Activated naive CD4-positive, alpha-beta T cell treated with anti-CD3 and anti-CD28 coated beads, Interleukin-2, amount 50 U/mL, for 24 hours (primary cell): ENCODE results near the gene CDK5.

ENCODE experiments used
- H3K27ac Mint-ChIP-seq: one replicate; pipeline ENCODE4 v1.8.0; 2021; ENCODE audit warnings: mild to moderate bottlenecking, mixed read lengths
- H3K27me3 Mint-ChIP-seq: one replicate; pipeline ENCODE4 v1.8.0; 2021; ENCODE audit warnings: mixed read lengths
- H3K36me3 Mint-ChIP-seq: one replicate; pipeline ENCODE4 v1.8.0; 2021; ENCODE audit warnings: mixed read lengths
- H3K4me1 Mint-ChIP-seq: one replicate; pipeline ENCODE4 v1.8.0; 2021; ENCODE audit warnings: mixed read lengths
- H3K4me3 Mint-ChIP-seq: one replicate; pipeline ENCODE4 v1.8.0; 2021; ENCODE audit warnings: mild to moderate bottlenecking, mixed read lengths
- H3K9me3 Mint-ChIP-seq: one replicate; pipeline ENCODE4 v1.8.0; 2021; ENCODE audit warnings: mixed read lengths

CDK5 gene

DNA sequence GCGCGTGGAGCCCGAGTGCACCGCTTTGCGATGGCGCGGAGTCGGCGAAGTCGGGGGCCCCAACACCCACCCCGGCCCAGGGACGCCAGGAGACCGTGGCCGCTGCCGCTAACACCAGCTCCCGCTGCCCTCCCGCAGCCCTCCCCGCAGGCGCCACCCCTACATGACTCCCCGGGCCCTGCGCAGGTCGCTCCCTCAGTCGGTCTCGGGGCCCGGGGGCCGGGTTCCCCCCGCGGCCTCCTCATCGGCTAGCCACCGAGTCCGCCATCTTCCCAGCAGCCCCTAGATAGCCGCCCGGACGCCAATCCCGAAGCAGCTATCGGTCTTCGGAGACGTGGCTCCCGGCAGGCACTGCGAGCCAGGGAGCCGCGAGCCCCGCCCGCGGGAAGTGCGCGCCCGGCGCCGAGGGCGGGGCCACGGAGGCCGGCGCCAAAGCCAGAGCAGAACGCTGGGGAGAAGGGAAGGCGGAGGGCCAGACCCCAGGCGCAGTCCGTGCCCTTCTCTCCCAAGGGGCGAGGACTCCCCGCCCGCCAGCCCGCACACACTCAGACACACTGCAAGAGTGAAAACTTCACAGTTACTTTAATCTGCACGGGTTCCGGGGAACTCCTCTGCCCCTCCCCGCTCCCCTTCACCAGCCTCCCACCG, 22.9 kb upstream of the CDK5 start, which contains the start of gene FASTK:
TSS of gene FASTK (minus strand) at position 288 of the 648 bp plus-strand sequence. CDS start at position 245, 43 bp downstream.
- Mint-ChIP-seq H3K36me3 (peaks cover 2% of the 10 kb centered on the region), H3K4me1 (peaks cover 37% of the 10 kb centered on the region), H3K27ac (peak within 1 kb of the TSS; percentile 94), H3K27me3 (no peaks in the 10 kb centered on the region), H3K9me3 (no peaks in the 10 kb centered on the region), H3K4me3 (peak within 1 kb of the TSS; percentile 98)

DNA sequence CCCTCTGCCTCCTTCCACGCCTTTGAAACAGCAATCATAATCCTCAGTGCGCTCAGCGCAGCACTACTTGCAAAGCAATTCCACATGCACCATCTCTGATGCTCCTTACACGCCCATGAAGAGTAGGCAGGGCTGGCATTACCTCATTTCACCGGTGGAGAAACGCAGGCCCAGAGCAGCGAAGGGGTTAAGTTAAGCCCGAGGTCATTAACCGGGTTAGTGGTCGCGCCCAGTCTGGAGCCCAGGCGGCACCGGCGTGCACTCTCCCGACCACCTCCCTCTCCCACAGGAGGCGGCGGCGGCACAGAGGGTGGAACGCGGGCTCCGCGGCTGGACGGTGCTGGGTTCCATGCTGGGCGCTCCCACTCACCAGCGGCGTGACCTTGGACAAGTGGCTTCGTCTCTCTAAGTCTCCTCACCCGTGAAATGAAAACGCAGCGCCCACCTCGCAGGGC, 22.4 kb upstream of the CDK5 start:
- peaks cover 3% of the 10 kb centered on the region for H3K36me3 Mint-ChIP-seq
- peaks cover 32% of the 10 kb centered on the region for H3K4me1 Mint-ChIP-seq
- H3K27ac Mint-ChIP-seq: peak overlapping the region; percentile 94
- no peaks in the 10 kb centered on the region for H3K27me3 Mint-ChIP-seq
- no peaks in the 10 kb centered on the region for H3K9me3 Mint-ChIP-seq
- H3K4me3 Mint-ChIP-seq: peak overlapping the region; percentile 98

DNA sequence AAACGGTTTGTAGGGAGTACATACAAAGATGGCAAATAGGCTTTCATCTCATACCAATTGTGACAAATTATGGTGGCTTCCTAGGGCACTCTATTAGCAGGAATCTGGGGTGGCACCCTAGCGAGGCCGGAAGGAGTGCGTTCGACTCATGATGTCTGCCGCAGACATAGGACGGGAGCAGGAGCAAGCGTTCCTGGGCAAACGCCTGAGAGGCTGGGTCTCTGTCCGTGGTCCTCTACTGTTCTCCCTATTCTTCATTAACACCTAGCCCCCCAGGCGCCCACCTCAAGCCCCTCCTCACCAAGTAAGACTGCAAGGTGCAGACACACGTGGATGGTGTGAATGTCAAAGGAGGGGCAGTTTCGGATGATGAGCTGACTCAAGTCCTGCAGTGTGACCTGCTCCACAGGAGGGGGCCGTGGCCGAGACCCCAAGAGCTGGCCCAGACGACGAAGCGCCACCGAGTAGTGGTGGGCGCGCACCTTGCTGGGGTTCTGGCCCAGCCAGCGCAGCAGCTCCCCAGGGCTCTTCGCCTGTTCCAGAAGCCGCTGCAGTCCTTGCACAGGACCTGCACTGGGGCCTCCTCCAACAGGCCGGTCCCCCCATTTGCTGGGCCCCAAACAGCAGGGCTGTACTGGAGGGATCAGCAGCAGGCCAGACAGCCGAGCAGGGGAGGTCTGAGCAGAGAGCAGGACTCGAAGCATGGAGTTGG, 21.7 kb upstream of the CDK5 start:
- peak overlapping the region; percentile 87 for H3K27ac Mint-ChIP-seq

DNA sequence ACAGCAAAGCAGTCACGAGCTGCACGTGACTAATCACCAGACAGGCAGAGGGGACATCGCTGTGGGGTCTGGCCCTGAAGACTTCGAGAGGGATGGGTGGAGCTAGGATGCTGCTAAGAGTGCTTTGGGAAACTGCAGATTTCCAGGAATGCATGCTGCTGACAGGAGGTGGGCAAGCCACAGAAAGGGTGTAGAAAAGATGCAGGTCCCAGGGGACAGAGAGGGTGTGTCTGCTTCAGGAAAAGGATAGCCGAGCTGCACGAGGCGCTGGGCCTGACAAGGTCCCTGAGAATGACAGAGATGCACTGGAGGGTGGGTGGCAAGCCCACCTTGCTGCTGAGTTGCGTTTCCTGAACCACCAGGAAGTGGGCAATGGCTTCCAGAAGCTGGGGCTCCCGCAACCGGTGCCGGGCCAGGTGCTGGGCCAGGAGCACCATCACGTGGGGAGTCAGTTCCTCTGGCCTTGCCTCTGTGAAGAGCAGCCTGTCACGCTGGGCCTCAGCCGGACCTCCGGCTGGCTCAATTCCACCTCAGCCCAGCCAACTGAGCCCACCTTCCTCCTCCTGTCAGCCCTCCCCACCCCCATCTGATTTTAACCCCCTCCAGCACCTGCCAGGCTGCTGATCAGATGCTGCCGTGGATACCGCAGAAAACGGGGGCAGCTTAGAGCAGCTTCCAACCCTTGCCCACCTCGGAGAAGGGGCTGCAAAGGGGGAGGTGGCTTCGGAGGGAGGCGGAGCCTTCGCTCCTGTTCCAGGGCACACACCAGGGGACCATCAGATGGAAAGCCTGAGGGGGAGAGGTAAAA, 20.7 kb upstream of the CDK5 start:
- H3K27ac Mint-ChIP-seq: peak overlapping the region; percentile 87

More for the DNA sequence above, 21.7 kb upstream of the CDK5 start:
- H3K4me1 Mint-ChIP-seq: peaks cover 26% of the 10 kb centered on the region
- H3K27me3 Mint-ChIP-seq: no peaks in the 10 kb centered on the region
- no peaks in the 10 kb centered on the region for H3K9me3 Mint-ChIP-seq
- H3K36me3 Mint-ChIP-seq: peaks cover 5% of the 10 kb centered on the region
- peak overlapping the region; percentile 98 for H3K4me3 Mint-ChIP-seq

DNA sequence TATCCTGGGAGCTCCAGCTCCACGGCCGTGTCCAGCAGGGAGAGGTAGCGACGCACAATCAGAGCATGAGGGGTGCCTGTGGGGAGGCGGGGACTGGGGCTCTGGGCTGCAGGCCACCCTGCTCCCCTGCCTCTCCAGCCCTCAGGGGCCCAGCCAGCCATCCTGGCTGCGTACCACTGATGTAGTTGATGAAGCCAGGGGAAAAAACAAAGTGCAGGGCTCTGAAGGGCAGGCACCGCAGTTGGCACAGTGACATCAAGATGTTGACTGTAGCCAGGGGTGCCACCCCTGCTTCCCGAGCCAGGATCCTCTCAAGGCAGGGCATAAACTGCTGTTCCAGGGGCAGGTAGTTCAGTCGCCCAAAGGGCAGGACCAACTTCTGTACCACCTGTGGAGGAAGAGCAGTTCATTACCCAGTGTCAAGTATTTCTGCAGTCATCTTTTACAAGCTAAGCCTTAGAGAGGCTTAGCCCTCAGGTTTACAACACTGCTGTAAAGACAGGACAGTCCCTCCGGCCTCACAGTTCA, 20.1 kb upstream of the CDK5 start:
- Mint-ChIP-seq H3K9me3 (no peaks in the 10 kb centered on the region), H3K4me1 (peaks cover 24% of the 10 kb centered on the region), H3K36me3 (peaks cover 4% of the 10 kb centered on the region), H3K4me3 (peak overlapping the region; percentile 73), H3K27ac (peak overlapping the region; percentile 66), H3K27me3 (no peaks in the 10 kb centered on the region)

More for the DNA sequence above, 20.7 kb upstream of the CDK5 start:
- Mint-ChIP-seq H3K27me3 (no peaks in the 10 kb centered on the region), H3K4me3 (peak overlapping the region; percentile 98), H3K4me1 (peaks cover 26% of the 10 kb centered on the region), H3K36me3 (peaks cover 5% of the 10 kb centered on the region), H3K9me3 (no peaks in the 10 kb centered on the region)

DNA sequence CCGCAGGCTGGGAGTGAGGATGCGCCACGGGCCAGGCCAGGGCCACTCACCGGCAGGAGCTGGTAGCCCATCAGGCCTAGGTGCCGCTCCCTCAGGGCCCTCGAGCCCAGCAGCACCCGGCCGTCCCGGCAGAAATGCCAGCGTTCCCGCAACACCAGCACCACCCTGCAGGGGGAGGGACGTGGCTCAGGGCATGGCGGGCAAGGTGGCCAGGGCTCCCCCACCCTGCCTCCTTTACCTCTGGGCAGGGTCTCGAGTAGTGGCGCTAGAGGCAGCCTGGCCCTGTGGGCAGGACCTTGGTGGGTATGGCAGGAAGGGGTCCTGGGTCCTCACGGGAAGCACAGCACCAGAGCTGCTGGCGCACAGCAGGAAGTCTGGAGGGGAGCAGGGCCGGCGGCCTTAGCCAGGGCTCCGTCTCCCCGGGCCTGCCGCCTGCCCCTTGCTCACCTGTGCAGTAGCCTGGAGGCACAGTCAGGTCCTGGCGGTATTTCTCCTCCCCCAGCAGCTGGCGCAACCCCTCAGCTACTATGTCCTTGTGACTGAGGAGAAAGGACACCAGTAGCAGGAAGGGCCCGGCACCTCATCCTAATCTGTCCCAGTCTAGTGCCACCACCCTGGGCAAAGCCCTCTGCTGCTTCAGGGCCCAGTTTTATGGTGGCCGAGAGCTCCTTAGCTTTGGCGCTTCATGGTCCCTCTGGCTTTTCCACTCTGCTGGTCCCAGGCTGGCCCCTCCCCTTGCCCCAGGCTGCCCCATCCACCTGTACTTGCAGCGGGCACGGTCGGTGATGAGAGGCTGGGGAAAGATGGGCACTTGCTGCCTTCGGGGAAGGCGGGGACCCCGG, 19.4 kb upstream of the CDK5 start:
- H3K27me3 Mint-ChIP-seq: no peaks in the 10 kb centered on the region
- H3K4me3 Mint-ChIP-seq: no peak overlapping the region
- peaks cover 20% of the 10 kb centered on the region for H3K4me1 Mint-ChIP-seq
- no peak overlapping the region for H3K27ac Mint-ChIP-seq
- no peaks in the 10 kb centered on the region for H3K9me3 Mint-ChIP-seq
- H3K36me3 Mint-ChIP-seq: peaks cover 3% of the 10 kb centered on the region

DNA sequence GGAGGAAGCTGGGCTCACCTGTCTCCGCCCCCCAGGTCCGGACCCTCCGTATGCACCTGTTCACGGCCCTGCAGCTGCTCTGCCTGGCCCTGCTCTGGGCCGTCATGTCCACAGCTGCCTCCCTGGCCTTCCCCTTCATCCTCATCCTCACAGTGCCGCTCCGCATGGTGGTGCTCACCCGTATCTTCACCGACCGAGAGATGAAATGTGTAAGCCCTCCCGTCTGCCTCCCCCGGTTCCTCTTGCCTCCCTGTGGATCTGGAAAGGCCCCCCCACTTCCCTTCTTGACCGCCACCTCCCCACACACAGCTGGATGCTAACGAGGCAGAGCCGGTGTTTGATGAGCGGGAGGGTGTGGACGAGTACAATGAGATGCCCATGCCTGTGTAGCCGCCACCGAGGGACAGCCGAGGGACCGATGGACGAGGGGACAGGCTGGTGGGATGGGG, 18.3 kb upstream of the CDK5 start:
- H3K4me3 Mint-ChIP-seq: no peak overlapping the region
- H3K27ac Mint-ChIP-seq: no peak overlapping the region
- no peaks in the 10 kb centered on the region for H3K27me3 Mint-ChIP-seq
- peaks cover 5% of the 10 kb centered on the region for H3K36me3 Mint-ChIP-seq
- H3K4me1 Mint-ChIP-seq: peaks cover 17% of the 10 kb centered on the region
- no peaks in the 10 kb centered on the region for H3K9me3 Mint-ChIP-seq

DNA sequence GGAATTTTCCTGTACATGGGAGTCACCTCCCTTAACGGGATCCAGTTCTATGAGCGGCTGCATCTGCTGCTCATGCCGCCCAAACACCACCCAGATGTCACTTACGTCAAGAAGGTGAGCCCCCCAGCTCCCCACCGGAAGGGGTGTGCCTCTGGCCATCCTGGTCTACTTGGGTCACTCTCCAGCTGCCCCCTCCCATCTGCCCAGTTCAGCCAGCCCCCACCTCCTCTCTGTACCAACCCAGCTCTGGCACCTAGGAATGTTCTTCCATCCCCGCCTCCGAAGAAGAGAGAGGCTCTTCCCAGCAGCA, 17.9 kb upstream of the CDK5 start:
- Mint-ChIP-seq H3K27me3 (no peaks in the 10 kb centered on the region), H3K9me3 (no peaks in the 10 kb centered on the region), H3K36me3 (peaks cover 5% of the 10 kb centered on the region), H3K4me3 (no peak overlapping the region), H3K27ac (peak overlapping the region; percentile 91), H3K4me1 (peaks cover 17% of the 10 kb centered on the region)

DNA sequence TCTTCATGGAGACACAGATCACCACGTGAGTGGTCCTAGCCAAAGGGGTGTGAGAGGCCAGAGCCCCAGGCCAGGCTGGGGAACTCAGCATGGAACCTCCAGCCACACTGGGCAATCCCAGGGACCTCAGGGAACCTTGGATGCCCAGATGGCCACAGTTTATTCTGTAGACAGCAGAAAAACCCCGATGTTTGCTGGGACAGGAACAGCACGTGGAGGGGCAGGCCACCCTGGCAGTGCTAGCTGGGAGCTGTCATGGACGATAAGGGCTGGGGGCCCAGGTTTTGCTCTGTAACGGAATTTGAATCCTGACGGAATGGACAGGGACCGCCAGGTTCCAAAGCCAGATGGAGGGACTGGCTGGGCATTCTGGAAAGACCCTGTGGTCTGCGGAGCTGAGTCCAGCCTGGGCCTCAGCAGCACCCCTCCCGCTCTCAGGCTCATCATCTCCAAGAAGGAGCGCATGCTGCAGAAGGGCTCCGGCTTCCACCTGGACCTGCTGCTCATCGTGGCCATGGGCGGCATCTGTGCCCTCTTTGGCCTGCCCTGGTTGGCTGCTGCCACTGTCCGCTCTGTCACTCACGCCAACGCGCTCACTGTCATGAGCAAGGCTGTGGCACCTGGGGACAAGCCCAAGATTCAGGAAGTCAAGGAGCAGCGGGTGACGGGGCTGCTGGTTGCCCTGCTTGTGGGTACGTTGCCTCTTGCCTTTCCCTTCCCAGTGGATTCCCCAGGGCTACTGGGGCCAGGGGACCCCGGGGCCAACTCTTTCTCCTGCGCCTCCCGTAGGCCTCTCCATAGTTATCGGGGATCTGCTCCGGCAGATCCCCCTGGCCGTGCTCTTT, 17.3 kb upstream of the CDK5 start:
- H3K36me3 Mint-ChIP-seq: peaks cover 5% of the 10 kb centered on the region
- H3K9me3 Mint-ChIP-seq: no peaks in the 10 kb centered on the region
- no peak overlapping the region for H3K4me3 Mint-ChIP-seq
- H3K4me1 Mint-ChIP-seq: peaks cover 16% of the 10 kb centered on the region
- no peaks in the 10 kb centered on the region for H3K27me3 Mint-ChIP-seq
- H3K27ac Mint-ChIP-seq: peak overlapping the region; percentile 91

DNA sequence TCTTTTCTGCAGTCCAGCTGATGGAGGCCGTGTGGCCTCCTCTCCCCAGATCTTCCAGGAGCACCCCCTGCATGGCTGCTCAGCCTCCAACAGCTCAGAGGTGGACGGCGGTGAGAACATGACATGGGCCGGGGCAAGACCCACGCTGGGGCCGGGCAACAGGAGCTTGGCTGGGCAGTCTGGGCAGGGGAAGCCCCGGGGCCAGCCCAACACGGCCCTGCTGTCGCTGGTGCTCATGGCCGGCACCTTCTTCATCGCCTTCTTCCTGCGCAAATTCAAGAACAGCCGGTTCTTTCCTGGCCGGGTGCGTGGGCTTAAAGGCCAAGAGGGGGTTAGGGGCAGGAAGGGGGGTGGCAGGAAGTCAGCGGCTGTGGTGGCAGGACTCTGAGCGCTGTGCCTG, 16.3 kb upstream of the CDK5 start:
- H3K4me1 Mint-ChIP-seq: peaks cover 9% of the 10 kb centered on the region
- H3K36me3 Mint-ChIP-seq: peaks cover 8% of the 10 kb centered on the region
- no peaks in the 10 kb centered on the region for H3K27me3 Mint-ChIP-seq
- H3K4me3 Mint-ChIP-seq: no peak overlapping the region
- no peak overlapping the region for H3K27ac Mint-ChIP-seq
- no peaks in the 10 kb centered on the region for H3K9me3 Mint-ChIP-seq

DNA sequence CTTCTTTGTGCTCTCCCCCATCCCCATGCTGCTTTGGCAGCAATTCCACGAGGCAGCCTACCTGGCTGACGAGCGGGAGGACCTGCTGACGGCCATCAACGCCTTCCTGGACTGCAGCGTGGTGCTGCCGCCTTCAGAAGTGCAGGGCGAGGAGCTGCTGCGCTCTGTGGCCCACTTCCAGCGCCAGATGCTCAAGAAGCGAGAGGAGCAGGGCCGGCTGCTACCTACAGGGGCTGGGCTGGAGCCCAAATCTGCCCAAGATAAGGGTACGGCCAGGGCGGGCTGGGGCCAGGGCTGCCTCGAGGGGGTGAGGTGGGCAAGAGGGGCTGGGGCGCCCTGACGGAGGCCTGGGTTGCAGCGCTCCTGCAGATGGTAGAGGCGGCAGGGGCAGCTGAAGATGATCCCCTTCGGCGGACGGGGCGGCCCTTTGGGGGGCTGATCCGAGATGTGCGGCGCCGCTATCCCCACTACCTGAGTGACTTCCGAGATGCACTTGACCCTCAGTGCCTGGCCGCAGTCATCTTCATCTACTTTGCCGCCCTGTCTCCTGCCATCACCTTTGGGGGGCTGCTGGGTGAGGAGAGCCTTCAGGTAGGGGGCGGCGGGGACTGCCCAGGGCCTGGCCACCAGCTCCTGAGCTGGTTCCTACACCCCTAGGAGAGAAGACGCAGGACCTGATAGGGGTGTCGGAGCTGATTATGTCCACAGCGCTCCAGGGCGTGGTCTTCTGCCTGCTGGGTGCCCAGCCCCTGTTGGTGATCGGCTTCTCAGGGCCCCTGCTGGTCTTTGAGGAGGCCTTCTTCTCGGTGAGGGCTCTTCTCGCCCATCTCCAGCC, 13.6 kb upstream of the CDK5 start:
- H3K9me3 Mint-ChIP-seq: no peaks in the 10 kb centered on the region

DNA sequence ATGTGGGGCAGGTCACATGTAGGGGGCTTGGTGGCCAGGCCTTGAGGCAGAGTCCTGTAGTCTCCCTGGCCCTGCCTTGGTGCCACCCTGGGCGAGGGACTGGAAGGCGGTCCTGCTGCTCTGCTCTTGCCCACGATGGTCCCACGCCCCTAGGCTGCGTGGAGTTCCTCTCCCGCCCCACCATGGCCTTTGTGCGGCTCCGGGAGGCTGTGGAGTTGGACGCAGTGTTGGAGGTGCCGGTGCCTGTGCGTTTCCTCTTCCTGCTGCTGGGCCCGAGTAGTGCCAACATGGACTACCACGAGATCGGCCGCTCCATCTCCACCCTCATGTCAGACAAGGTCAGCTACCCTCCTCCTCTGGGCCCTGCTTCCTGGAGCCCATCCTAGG, 12.9 kb upstream of the CDK5 start:
- Mint-ChIP-seq H3K4me3 (no peak overlapping the region), H3K27ac (no peak overlapping the region), H3K27me3 (no peaks in the 10 kb centered on the region), H3K9me3 (no peaks in the 10 kb centered on the region), H3K4me1 (no peaks in the 10 kb centered on the region), H3K36me3 (peaks cover 10% of the 10 kb centered on the region)

More for the DNA sequence above, 13.6 kb upstream of the CDK5 start:
- H3K36me3 Mint-ChIP-seq: peaks cover 10% of the 10 kb centered on the region
- H3K27me3 Mint-ChIP-seq: no peaks in the 10 kb centered on the region
- no peaks in the 10 kb centered on the region for H3K4me1 Mint-ChIP-seq
- no peak overlapping the region for H3K4me3 Mint-ChIP-seq
- no peak overlapping the region for H3K27ac Mint-ChIP-seq

DNA sequence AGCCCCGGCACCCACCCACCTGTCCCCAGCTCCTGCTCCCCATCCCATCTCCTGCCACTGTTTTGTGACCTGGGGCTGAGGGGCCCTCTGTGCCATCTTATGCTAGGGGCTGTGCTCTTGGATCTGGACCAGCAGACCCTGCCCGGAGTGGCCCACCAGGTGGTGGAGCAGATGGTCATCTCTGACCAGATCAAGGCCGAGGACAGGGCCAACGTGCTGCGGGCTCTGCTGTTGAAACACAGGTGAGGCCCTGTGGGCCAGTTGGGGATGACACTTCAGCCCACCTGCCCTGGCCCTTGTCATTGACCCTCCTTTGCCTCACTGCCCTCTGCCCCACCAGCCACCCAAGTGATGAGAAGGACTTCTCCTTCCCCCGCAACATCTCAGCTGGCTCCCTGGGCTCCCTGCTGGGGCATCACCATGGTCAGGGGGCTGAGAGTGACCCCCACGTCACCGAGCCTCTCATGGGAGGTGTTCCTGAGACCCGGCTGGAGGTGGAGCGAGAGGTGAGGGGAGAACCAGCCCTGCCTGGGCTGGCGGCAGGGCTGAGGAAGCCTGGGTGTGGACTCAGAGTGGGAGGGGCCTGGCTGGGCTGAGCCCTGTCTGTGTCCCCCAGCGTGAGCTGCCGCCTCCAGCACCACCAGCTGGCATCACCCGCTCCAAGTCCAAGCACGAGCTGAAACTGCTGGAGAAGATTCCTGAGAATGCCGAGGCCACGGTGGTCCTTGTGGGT, 12.3 kb upstream of the CDK5 start:
- no peaks in the 10 kb centered on the region for H3K4me1 Mint-ChIP-seq
- H3K9me3 Mint-ChIP-seq: no peaks in the 10 kb centered on the region
- peaks cover 8% of the 10 kb centered on the region for H3K36me3 Mint-ChIP-seq
- no peaks in the 10 kb centered on the region for H3K27me3 Mint-ChIP-seq
- H3K27ac Mint-ChIP-seq: no peak overlapping the region
- no peak overlapping the region for H3K4me3 Mint-ChIP-seq
